ENCODE results near the gene HYAL3. TPM values are rescaled to one million over a fixed set of nuclear protein-coding genes. Genes with fewer than 3 reads are reported as not detected.
A peak's percentile ranks its signal among the peaks of the same experiment; 100 is the strongest.

The HYAL3 gene, protein sequence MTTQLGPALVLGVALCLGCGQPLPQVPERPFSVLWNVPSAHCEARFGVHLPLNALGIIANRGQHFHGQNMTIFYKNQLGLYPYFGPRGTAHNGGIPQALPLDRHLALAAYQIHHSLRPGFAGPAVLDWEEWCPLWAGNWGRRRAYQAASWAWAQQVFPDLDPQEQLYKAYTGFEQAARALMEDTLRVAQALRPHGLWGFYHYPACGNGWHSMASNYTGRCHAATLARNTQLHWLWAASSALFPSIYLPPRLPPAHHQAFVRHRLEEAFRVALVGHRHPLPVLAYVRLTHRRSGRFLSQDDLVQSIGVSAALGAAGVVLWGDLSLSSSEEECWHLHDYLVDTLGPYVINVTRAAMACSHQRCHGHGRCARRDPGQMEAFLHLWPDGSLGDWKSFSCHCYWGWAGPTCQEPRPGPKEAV
- 3.7 TPM for total RNA-seq

DNA sequence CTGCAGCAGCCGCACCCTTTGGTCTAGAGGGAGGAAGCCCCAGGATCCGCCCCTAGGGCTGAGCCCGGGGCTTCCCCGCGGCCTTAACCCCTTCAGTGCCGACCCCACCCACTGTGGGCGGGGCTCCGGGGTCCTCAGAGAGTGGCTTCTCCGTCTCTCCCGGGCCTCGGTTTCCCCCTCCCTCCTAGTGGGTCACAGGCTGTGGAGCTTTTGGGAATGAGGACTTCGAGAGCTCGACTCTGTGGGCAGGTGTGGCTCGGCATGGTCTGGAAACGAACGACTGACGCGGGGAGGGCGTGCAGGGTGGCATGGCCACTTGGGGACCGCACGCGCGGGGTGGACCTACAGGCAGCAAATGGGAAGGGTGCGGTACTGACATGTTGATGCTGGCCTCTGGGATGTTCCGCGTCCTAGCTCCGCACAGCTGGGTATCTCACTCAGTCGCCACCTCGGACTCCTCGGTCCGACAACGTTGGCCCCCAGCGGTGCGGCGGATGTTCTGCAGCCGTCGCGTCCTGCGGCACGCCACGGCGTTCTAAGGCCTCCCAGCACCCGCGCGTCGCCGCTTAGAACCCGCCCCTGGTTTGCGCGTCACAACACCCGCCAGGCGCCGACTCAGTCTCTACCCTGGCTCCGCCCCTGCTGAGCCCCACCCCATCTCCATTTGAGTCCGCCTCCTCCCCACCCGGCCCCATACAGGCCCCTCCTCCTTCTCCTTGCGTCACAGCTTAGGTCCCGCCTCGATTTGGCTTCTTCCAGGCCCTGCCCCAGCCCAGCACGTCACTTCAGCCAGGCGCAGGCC lies at the start of gene HYAL3, which contains the start of gene NAA80:
Gene HYAL3, minus strand, starts transcription at position 570 of the 802 bp plus-strand sequence. CDS start 3,803 bp downstream, outside the sequence.
Gene NAA80, minus strand, starts transcription at position 570 of the 802 bp plus-strand sequence. CDS start 1,942 bp downstream, outside the sequence.
- Histone ChIP-seq H3K9ac (ENCODE audit: low read depth in 1 of 3, low read length in 3 of 3) (peak within 1 kb of the TSS; percentile 83 to 98 (median 94)), H3K36me3 (ENCODE audit: control insufficient read depth in 3 of 3, insufficient read depth in 3 of 3, low read length in 3 of 3) (peaks cover 0 to 5% (median 4%) of the 10 kb centered on the region in 3 donors), H3K27me3 (ENCODE audit: control insufficient read depth in 3 of 3, insufficient read depth in 3 of 3, low read length in 3 of 3) (no peaks in the 10 kb centered on the region), H3K9me3 (ENCODE audit: control insufficient read depth in 3 of 3, low read length in 3 of 3) (no peaks in the 10 kb centered on the region), H3K27ac (ENCODE audit: low read depth, low read length) (peak within 1 kb of the TSS; percentile 88), H3K4me3 (ENCODE audit: low read length in 3 of 3) (peak within 1 kb of the TSS; percentile 96 to 98 (median 98)), H3K4me1 (ENCODE audit: control insufficient read depth in 3 of 3, insufficient read depth in 3 of 3, low read length in 3 of 3) (peaks cover 44 to 54% (median 44%) of the 10 kb centered on the region in 3 donors)

DNA sequence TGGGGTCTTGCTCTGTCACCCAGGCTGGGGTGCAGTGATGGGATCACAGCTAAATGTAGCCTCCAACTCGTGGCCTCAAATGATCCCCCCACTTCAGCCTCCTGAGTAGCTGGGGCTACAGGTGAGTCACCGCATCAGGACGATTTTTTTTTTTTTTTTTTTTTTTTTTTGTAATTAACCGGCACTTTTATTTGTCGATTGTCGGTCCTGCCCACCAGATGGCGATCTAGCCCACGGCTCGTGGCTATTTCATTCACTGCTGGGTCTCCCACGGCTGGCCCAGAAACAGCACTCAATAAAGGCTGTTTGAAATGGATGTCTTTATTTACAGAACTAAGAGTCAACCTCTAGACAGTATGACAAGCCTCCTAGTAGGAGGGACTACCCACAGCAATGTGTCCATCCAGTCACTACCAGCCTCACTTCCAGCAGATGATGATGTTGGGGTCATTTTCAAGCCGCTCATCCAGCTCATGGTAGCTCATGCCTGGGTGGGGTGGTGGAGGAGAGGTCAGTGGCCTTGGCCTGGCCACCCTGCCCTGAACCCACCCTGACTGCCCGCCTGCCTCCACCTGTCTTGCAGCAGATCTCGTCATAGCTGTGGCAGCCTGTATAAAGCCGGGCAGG lies 48.1 kb upstream of the HYAL3 start:
- Histone ChIP-seq H3K9ac (ENCODE audit: low read depth in 1 of 3, low read length in 3 of 3) (peak overlapping the region in 1 of 3 donors; percentile 14), H3K36me3 (ENCODE audit: control insufficient read depth in 3 of 3, insufficient read depth in 3 of 3, low read length in 3 of 3) (peaks cover 20 to 21% (median 20%) of the 10 kb centered on the region in 3 donors), H3K27ac (ENCODE audit: low read depth, low read length) (no peak overlapping the region), H3K4me3 (ENCODE audit: low read length in 3 of 3) (no peak overlapping the region), H3K9me3 (ENCODE audit: control insufficient read depth in 3 of 3, low read length in 3 of 3) (no peaks in the 10 kb centered on the region), H3K27me3 (ENCODE audit: control insufficient read depth in 3 of 3, insufficient read depth in 3 of 3, low read length in 3 of 3) (peaks cover 0 to 15% (median 0%) of the 10 kb centered on the region in 3 donors), H3K4me1 (ENCODE audit: control insufficient read depth in 3 of 3, insufficient read depth in 3 of 3, low read length in 3 of 3) (peaks cover 42 to 55% (median 48%) of the 10 kb centered on the region in 3 donors)

DNA sequence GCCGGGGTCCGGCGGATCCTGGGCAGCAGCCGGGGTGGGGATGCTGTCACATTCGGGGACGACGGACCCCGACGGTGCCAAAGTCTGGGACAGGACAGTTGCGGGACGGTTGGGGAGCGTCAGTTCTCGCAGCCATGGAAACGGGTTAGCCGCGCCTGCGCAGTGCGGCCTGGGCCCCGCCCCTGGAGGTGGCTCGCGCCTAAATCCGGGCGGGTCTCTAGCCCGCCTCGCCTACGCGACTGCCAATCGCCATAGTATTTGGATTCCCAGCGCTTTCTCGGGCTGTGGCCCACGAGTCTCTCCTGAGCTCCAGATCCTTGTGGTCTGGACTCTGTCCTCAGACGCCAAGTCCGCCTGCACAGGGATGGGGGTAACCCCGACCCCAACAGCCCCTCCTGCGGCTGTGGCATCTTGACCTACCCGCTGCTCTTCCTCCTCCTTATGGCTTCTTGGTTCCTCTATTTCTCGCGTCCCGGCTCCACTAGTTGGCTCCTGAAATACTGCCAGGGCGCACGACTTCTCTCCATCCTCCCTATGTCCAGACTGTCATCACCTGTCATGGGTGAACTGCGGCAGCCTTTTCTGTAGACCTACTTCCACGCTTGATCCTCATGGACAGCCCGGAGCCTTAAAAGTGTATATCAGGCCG lies 46.5 kb upstream of the HYAL3 start, which contains the start of gene ZMYND10:
Gene ZMYND10, minus strand, starts transcription at position 147 of the 649 bp plus-strand sequence. CDS start 153 bp downstream, outside the sequence.
- Histone ChIP-seq H3K27ac (ENCODE audit: low read depth, low read length) (no peak within 1 kb of the TSS), H3K27me3 (ENCODE audit: control insufficient read depth in 3 of 3, insufficient read depth in 3 of 3, low read length in 3 of 3) (peaks cover 0 to 20% (median 0%) of the 10 kb centered on the region in 3 donors), H3K9me3 (ENCODE audit: control insufficient read depth in 3 of 3, low read length in 3 of 3) (no peaks in the 10 kb centered on the region), H3K9ac (ENCODE audit: low read depth in 1 of 3, low read length in 3 of 3) (peak within 1 kb of the TSS; percentile 33 to 54 (median 50)), H3K4me1 (ENCODE audit: control insufficient read depth in 3 of 3, insufficient read depth in 3 of 3, low read length in 3 of 3) (peaks cover 43 to 53% (median 44%) of the 10 kb centered on the region in 3 donors), H3K36me3 (ENCODE audit: control insufficient read depth in 3 of 3, insufficient read depth in 3 of 3, low read length in 3 of 3) (peaks cover 20 to 21% (median 20%) of the 10 kb centered on the region in 3 donors), H3K4me3 (ENCODE audit: low read length in 3 of 3) (peak within 1 kb of the TSS; percentile 29 to 54 (median 52))

DNA sequence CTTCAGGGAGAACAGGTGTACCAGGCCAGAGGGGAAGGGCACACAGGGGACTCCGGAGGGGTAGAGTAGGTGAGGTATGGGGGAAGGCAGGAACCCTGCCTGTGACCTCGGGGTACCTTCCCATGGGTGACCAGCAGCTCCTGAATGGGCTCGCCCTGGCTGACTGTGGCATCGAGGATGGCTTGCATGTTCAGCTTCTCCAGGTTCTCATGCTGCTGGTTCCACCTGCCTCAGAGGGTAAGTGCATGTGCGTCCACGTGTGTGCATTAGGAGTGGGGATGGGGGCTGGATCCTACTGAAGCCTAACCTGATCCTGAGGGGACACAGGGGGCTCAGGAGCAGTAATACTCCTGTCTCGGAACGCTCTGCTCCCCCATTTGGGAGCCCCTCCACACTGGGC lies 45.8 kb upstream of the HYAL3 start:
- H3K4me1 ChIP-seq (ENCODE audit: control insufficient read depth in 3 of 3, insufficient read depth in 3 of 3, low read length in 3 of 3), result peaks cover 37 to 54% (median 43%) of the 10 kb centered on the region in 3 donors
- no peak overlapping the region for H3K27ac ChIP-seq (ENCODE audit: low read depth, low read length)
- no peak overlapping the region for H3K9ac ChIP-seq (ENCODE audit: low read depth in 1 of 3, low read length in 3 of 3)
- H3K9me3 ChIP-seq (ENCODE audit: control insufficient read depth in 3 of 3, low read length in 3 of 3), result no peaks in the 10 kb centered on the region
- H3K36me3 ChIP-seq (ENCODE audit: control insufficient read depth in 3 of 3, insufficient read depth in 3 of 3, low read length in 3 of 3), result peaks cover 20 to 21% (median 20%) of the 10 kb centered on the region in 3 donors
- peaks cover 0 to 20% (median 0%) of the 10 kb centered on the region in 3 donors for H3K27me3 ChIP-seq (ENCODE audit: control insufficient read depth in 3 of 3, insufficient read depth in 3 of 3, low read length in 3 of 3)
- H3K4me3 ChIP-seq (ENCODE audit: low read length in 3 of 3), result peak overlapping the region in 2 of 3 donors; percentile 29 to 52

DNA sequence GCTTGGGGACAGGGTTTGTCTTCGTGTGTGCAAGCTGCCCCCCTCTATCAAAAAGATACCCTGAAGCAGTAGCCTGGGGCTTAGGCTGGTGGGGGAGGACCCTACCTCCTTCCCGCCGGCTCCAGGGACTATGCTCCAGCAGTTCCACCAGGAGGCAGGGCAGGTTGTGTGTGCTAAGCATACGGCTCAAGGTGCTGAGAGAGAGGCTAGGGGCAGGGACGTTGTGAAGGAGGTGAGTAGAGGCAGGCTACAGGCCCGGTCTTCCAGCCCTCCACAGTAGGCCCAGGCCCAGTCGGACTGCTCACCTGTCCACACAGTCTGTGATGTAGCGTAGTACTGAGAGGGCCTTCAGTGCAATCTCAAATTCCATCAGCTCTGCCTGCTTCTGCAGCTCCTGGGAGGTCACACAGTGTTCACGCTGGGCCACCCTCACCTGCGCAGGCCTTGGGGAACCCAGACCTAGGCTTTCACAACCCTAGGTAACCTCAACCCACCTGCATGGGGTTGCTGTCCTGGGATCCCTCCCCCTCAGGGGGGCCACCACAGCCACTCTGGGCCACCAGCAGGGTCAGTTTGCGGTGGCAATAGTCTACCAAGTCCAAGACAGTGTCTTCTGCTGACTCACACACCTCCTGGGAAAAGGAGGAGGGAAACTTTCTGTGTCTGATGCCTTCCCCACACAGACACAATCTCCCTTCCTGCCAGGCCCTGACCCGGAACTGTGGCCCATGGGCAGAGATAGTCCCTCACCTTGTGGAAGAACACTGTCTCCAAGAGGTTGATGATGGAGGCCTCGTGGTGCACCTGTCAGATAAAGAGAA lies 43.8 kb upstream of the HYAL3 start:
- Histone ChIP-seq H3K36me3 (ENCODE audit: control insufficient read depth in 3 of 3, insufficient read depth in 3 of 3, low read length in 3 of 3) (peaks cover 7 to 8% (median 8%) of the 10 kb centered on the region in 3 donors), H3K27me3 (ENCODE audit: control insufficient read depth in 3 of 3, insufficient read depth in 3 of 3, low read length in 3 of 3) (peaks cover 0 to 20% (median 0%) of the 10 kb centered on the region in 3 donors), H3K27ac (ENCODE audit: low read depth, low read length) (no peak overlapping the region), H3K4me1 (ENCODE audit: control insufficient read depth in 3 of 3, insufficient read depth in 3 of 3, low read length in 3 of 3) (peaks cover 33 to 48% (median 39%) of the 10 kb centered on the region in 3 donors), H3K9me3 (ENCODE audit: control insufficient read depth in 3 of 3, low read length in 3 of 3) (no peaks in the 10 kb centered on the region), H3K9ac (ENCODE audit: low read depth in 1 of 3, low read length in 3 of 3) (no peak overlapping the region), H3K4me3 (ENCODE audit: low read length in 3 of 3) (no peak overlapping the region)

DNA sequence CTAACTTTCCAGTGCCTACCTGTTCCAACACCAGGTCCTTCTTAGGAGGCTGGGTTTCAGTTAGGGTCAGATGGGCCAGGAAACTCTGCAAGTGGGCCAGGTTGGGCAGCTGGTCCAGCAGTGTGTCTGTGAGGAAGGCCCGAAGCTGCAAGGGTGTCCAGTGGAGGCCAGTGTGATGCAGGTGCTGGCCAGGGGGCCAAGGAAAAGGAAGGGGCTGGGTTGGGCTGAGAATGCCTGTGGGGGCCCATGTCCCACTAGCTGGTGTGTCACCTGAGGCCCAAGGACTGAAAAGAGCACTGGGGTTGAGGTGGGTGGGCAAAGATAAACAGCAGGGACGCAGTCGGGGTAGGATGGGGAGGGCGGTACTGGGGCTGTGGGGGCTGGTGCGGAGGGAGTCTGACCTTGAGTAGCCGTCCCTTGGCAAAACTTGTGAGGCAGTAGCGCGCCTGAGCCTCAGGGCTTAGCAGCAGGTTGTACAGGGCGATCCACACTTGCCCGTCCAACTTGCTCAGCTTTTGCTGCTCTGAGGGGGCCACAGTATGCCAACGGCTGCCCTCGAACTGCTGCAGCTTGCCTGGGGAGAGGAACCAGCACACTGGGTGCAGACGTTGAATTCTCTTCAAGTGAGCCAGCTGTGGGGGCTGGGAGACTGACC lies 42.9 kb upstream of the HYAL3 start:
- no peaks in the 10 kb centered on the region for H3K9me3 ChIP-seq (ENCODE audit: control insufficient read depth in 3 of 3, low read length in 3 of 3)
- no peak overlapping the region for H3K27ac ChIP-seq (ENCODE audit: low read depth, low read length)
- H3K27me3 ChIP-seq (ENCODE audit: control insufficient read depth in 3 of 3, insufficient read depth in 3 of 3, low read length in 3 of 3), result peaks cover 0 to 20% (median 0%) of the 10 kb centered on the region in 3 donors
- H3K4me3 ChIP-seq (ENCODE audit: low read length in 3 of 3), result no peak overlapping the region
- peaks cover 30 to 47% (median 37%) of the 10 kb centered on the region in 3 donors for H3K4me1 ChIP-seq (ENCODE audit: control insufficient read depth in 3 of 3, insufficient read depth in 3 of 3, low read length in 3 of 3)
- H3K9ac ChIP-seq (ENCODE audit: low read depth in 1 of 3, low read length in 3 of 3), result peak overlapping the region in 1 of 3 donors; percentile 77
- H3K36me3 ChIP-seq (ENCODE audit: control insufficient read depth in 3 of 3, insufficient read depth in 3 of 3, low read length in 3 of 3), result no peaks in the 10 kb centered on the region

DNA sequence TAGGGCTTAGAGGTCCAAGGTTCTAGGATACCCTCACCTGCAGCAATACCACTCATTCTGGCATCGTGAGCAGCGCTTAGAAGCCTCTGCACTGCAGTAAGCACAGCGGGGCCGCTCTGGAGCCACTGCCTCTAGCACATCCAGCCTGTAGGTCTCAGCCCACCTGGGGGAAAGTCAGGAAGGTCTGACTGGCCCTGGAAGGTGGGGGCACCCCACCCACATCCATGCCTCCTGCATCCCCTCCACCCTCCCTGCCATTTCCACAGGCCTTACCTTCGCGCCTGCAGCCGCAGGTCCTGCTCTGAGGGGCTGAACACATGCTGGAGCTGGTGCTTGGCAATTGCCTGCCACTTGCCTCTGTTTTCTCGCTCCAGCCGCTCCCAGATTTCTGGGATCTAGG lies 42.3 kb upstream of the HYAL3 start:
- H3K4me1 ChIP-seq (ENCODE audit: control insufficient read depth in 3 of 3, insufficient read depth in 3 of 3, low read length in 3 of 3), result peaks cover 33 to 53% (median 39%) of the 10 kb centered on the region in 3 donors
- H3K36me3 ChIP-seq (ENCODE audit: control insufficient read depth in 3 of 3, insufficient read depth in 3 of 3, low read length in 3 of 3), result no peaks in the 10 kb centered on the region
- H3K9ac ChIP-seq (ENCODE audit: low read depth in 1 of 3, low read length in 3 of 3), result peak overlapping the region in 2 of 3 donors; percentile 61 to 77
- H3K27me3 ChIP-seq (ENCODE audit: control insufficient read depth in 3 of 3, insufficient read depth in 3 of 3, low read length in 3 of 3), result peaks cover 0 to 20% (median 0%) of the 10 kb centered on the region in 3 donors
- H3K4me3 ChIP-seq (ENCODE audit: low read length in 3 of 3), result peak overlapping the region; percentile 63 to 78 (median 71)
- H3K27ac ChIP-seq (ENCODE audit: low read depth, low read length), result no peak overlapping the region
- H3K9me3 ChIP-seq (ENCODE audit: control insufficient read depth in 3 of 3, low read length in 3 of 3), result no peaks in the 10 kb centered on the region

All from skeletal muscle tissue (tissue), 4 donors.